Measurements from ENCODE around the gene SYAP1.

SYAP1 gene

GRCh38 chrX:16814597-16814996 lies 95.2 kb downstream of the SYAP1 start:
- H3K4me3 ChIP-seq (ENCODE audit: low read length), result no peak overlapping the region
- no peak for DNase-seq (ENCODE audit: low read depth, low spot score)
